NCI-H2171 (cell line): ENCODE results near the gene CPT1A.
A peak's percentile ranks its signal among the peaks of the same experiment; 100 is the strongest.

ENCODE experiments used
- DNase-seq: peaks from one replicate; lab custom pipeline; 2025; lab: John Stamatoyannopoulos, UW

The CPT1A gene

DNA sequence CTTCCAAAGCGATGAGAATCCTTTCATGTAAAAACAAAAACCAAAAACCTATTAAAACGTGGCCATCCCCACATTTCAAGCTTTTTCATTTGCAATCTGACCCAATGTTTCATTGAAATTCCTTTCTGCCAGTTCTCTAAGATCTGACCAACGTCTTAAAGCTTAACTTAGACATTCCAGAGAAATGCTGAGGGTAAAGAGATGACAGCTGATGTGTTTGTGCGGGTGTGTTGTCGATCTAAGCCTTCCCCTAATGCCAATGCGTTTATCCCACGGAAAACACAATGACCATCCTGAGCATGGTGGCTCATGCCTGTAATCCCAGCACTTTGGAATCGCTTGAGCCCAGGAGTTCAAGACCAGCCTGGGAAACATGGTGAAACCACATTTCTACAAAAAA is 84.0 kb downstream of the CPT1A start:
- no peak for DNase-seq

DNA sequence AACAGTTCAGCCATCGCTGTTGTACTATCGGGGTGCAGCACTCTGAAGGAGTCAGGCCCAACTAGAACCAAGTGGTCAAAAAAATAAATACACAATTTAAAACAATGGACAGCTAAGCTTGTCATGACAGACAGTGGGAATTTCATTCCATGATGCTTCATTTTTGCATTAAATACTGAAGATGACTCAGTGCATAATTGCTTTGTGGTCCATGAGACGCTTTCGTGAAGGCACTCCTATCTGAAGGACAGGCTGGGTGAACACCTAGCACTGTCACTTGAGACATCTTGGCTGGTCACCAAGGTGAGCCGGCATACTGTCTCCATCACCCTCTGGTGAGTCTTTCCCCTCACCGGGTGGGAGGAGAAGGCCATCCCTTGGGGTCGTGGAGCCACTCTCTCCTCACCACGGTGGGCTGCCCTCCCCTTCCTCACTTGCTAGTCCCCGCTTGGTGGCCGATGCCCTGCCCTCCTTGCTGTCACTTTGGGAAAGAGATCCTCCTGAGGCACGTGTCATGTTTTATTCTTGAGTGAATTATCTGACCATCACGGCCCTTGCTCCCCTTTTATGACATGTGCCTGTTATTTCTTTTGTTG is 85.4 kb downstream of the CPT1A start:
- DNase-seq: no peak

DNA sequence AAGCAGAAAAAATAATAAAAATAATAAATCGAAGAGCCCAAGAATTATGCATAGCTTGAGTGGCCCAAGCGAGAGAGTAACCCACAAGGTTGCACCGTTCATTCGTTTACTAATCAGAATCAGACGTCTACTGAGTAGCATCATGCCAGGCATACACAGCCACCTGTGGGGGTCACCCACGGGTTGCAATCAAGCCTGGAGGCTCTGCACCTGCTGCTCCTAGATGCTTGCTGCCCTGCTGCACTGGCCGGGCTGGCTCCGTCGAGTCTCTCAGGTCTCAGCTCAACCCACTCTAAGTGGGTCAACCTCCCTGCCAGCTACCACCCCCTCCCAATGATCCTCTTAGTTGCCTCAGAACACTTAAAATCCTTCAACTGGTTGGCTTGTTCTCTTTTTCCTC is 88.4 kb downstream of the CPT1A start:
- DNase-seq: no peak

DNA sequence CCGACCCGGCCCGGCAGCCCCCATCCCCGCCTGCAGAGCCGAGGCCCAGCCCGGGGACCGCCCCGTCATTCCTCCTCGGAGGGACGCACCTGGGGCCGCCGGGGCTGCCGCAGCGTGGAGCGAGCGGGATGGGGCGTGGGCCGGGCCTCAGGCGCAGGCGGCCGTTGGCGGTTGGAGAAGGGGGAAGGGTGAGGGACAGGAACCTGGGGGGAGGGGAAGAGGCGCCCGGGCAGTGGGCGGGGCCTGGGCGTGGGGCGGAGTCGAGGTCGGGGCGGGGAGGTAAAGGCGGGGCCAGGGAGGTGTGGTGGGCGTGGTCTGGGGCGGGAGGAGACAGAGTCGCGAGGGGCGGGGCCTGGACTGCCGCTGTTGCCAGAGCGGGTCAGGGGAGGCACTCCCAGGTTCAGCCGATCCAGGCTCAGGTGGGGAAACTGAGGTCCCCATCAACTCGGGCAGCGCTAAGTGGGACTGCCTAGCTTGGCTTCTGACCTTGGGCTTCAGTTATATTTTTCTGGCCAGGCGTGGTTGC is 90.3 kb downstream of the CPT1A start, which contains the start of gene TESMIN:
Gene TESMIN (minus strand): TSS at position 190 of the 526 bp plus-strand sequence. CDS start 860 bp downstream, outside the sequence.
- peak; percentile 64 for DNase-seq

DNA sequence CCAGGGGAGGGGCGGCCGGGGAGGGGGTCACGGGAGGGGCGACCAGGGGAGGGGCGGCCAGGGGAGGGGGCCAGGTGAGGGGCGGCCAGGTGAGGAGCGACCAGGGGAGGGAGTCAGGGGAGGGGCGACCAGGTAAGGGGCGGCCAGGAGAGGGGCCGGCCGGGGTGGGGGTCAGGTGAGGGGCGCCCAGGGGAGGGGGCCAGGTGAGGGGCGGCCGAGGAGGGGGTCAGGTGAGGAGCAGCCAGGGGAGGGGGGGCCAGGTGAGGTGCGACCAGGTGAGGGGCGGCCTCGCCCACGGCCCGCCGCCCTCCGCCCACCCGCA is 90.8 kb downstream of the CPT1A start:
- no peak for DNase-seq

DNA sequence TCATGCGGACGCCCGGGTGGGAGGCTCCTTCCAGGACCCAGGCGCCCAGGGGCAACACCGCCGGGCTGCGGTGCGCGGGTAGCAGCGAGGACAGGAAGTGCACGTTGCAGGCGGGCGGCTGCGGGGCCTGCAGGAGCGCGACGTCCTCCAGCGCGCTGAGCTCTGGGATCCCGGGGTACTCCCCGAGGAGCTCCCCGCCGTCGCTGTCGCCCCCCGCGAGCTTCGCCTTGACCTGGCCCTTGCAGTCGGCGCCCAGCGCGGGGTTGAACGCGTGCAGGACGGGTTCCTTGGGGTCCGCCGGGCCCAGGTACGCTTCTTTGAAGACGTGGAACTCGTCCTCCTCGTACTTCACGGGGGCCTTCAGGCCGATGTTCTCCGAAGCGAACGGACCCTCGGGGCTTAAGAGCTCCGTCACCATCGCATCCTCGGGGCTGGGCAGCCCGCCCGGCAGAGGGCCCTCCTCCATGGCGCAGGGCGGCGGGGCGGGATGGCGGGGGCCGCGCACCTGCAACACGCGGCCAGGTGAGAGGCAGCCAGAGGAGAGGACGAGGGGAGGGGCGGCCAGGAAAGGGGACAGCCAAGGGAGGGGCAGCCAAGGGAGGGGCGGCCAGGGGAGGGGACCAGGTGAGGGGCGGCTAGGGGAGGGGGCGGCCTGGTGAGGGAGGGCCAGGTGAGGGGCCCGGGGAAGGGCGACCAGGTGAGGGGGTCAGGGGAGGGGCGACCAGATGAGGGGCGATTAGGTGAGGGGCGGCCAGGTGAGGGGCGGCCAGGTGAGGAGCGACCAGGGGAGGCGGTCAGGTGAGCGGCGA is 91.3 kb downstream of the CPT1A start:
- DNase-seq: no peak

DNA sequence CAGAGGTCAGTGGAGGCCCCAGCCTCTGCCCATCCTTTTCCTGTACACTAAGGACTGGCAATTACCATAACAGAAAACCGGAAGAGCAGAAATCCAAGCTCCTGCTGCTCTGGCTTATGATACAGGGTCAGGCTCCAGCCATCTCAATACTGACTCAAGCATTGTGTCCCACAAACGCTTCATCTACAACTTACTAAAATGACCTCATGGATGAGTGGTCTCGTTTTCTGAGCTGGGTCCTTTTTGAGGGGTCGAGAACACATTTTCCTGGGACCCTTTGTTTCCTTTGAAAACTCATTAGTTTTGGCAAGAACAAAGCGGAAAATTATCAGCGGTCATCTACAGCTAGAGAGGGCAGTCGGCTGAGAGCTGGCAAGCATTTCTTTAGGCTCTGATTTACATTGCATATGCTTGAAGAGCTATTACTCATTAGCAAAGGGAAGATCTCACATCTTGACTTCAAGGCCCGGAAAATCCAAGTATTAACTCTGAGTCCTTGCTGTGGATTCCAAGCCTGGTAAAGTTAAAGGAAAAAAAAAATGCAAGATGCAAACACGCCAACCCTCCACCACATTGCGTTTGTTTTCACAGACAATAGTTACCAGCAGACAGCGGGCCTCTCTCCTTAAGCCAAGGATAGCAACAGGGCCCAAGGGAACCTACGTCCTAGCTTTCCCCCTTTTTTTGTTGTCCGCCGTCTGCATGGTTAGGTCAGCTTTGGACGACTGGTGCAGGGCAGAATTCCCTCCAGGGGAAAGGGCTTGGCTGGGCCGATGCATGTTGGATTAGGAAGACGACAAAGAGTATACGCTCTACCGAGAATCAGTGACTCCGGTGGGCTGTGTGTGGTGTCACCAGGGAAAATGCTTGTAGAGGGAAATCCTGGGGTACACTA is 92.2 kb downstream of the CPT1A start:
- DNase-seq: no peak

DNA sequence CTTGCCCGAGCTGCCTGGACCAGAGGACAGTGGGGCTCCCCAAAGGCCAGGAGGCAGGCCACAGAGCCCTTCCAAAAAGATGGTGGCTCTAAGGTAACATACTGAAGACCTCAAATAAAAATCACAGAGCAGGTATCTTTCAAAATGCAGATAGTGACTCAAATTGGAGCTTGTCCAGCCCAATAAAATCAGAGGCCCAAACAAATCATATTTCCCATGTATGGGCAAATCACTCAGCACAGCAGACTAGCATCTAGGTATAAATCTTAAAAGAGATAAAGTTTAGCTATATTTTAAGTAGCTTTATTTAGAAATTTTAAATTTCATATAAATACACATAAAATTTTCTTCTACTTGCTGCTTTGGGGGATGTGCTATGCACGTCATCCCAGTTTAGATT is 93.7 kb downstream of the CPT1A start:
- DNase-seq: no peak

DNA sequence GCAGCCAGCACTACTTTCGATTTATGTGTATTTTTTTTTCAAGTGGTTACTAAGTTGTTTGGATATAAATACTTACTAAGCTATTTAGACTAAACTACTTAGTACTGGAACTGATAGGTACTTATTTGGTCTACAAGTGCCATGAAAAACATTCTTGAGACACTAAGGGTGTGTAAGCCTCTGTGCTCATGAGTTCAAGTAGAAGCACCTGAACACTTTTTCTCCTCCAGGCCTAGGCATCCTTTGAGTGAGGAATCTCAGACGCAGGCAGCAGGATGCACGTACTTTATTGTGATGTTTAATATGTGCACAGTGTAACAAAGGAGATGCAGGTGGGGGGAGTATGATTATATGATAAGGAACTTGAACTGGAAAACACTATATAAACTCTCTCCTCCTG is 98.2 kb downstream of the CPT1A start:
- no peak for DNase-seq

DNA sequence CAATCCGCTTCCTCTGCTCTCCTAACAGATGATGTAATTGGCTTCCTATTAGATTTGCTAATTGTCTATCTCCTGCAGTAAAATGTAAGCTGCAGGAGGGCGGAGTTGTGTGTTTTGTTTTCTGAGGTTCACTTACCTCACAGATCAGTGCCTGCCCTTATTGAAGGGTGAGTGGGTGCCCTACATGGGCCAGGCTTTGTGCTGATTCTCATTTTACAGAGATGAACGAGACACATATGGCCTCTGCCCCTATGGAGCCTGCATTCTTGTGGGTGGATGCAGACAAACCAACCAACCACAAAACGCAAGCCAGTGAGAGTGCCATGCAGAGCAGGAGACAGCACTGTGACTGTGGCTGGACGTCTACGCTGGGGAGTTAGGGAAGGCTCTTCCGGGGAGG is 100.3 kb downstream of the CPT1A start:
- no peak for DNase-seq

DNA sequence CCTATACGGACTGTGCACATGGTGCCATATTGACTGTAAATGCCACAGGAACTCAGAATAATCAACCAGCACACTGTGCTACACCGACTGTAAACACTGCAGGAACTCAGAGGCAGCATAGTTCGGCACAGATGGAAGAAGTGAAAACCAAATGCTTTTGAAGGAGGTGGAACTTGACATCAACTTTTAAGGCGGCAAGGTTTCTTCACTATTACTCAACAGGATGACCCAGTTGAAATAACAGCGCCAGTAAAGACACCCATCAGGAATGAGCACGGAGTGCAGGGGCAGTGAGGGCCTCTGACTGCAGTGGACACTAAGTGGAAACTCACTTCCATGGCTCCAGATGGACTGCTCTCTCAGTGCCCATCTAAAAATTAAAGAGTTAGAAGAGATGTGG is 106.1 kb downstream of the CPT1A start:
- no peak for DNase-seq

DNA sequence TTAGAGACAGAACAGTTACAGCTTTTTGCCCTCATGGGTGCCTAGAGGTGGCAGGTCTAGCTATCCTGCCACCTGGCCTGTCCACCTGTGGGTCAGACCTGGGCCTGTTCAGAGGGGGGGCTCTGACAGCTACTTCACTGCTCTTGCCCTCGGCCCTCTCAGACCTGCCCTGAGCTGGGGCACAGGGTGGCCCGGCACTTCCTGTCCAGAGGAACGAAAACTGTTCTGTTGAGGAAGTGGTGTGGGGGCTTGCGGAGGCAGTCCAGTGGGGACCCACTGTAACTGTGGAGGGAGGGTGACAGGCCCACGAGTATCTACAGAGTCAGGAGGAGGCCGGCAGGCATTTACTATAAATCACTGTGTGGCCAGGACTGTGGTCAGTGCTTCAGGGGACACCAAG is 106.6 kb downstream of the CPT1A start:
- DNase-seq: no peak

DNA sequence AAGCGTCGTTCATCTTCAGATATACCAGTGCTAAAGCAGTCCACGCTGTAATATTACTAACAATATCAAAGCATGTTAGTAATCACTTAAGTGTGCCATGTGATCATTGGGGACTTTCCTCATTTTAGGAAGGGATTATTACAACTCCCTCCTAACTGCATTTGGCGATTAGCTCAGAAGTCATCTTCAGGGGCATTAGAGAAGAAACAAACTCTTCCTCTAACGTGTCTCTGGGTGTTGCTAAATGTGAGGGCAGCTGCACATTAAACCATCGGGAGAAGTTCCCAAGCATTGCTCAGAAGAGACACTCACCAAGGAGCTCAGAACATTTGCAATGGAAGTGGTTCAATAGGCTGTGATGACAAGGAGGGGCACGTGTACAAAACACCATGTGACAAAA is 107.6 kb downstream of the CPT1A start:
- DNase-seq: no peak

DNA sequence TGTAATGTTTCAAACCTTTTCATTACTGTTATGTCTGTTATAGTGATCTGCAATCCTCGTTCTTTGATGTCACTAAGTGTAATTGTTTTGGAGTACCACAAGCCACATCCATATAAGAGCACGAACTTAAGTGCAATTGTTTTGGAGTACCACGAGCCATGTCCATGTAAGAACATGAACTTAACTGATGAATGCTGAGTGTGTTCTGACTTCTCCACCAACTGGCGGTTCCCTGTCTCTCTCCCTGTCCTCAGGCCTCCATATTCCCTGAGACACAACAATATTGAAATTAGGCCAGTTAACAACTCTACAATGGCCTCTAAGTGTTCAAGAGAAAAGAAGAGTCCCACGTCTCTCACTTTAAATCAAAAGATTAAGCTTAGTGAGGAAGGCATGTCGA is 113.9 kb downstream of the CPT1A start:
- no peak for DNase-seq

DNA sequence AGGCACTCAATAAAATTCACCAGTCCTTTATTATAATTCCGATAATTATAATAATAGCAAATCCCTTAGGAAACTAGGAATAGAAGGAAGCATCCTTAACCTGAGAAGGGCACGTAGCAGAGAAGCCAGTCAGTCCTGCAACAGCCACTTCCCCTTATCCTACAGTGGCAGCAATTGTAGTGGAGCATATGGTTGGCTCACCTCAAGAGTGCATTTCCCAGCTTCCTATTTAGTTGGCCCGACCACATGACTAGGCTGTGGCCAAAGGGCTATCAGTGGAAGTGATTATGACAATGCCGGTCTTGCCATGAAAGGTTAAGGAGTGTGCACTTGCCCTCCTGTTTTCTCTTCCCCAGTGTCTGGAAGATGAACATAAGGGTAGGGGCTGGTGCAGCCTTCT is 117.4 kb downstream of the CPT1A start:
- no peak for DNase-seq

DNA sequence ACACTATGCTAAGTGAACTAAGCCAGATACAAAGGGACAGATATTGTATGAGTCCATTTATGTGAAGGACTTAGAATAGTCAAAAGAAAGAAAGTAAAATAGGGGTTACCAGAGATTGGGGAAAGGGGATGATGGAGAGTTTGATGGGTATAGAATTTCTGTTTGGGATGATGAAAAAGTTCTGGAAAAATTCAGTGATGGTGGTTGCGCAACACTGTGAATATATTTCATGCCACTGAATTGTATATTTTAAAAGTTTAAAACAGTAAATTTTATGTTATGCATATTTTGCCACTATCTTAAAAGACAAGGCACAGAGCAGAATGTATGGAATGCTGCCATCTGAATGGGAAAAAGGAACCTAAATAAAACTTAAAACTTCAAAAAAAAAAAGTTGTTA is 119.6 kb downstream of the CPT1A start:
- DNase-seq: no peak

DNA sequence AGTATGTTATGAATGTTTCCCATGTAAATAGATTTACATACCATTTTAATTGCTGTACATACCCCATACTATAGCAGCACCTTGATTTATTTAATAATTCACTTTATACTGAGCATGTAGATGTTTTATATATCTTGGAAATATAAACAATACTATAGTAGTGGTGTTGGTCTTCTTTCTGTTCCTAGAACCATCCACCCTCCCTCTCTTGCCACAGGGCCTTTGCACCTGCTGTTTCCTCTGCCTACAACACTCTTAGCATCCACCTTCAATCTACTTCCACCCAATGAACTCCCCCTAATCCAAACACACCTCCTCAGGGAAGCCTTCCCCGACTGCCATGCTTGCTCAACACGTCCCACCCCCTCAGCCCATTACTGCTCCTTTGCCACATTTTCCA is 120.6 kb downstream of the CPT1A start:
- DNase-seq: no peak

DNA sequence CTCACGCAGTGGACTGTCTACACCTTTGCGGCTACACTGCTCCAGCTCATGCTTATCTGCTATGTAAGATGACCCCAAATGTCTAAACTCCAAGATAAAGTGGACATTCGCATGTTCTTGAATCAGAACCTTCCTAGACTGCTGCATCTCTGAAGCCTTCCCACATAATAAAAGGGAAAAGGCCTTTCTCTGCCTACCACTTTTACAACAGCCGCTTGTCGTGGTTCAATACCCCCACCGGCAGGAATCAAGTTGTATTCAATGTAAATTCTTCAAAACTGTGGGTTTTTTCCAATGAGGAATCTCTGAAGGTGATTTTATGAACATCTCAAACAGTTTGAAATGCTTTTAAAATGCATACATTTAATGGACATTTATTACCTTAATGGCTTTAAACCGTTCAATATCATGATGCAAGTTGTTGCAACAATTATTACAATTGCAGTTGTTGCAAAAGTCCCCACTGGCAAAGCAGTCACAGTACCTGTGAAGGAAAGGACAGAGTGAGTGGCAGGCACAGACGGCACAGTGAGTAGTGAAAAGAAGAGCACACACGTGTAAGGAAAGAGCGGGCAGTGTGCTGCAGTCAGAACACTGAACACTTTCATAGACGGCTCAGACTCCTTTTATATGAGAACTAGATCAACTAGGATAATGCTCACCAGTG is 126.1 kb downstream of the CPT1A start:
- DNase-seq: no peak

DNA sequence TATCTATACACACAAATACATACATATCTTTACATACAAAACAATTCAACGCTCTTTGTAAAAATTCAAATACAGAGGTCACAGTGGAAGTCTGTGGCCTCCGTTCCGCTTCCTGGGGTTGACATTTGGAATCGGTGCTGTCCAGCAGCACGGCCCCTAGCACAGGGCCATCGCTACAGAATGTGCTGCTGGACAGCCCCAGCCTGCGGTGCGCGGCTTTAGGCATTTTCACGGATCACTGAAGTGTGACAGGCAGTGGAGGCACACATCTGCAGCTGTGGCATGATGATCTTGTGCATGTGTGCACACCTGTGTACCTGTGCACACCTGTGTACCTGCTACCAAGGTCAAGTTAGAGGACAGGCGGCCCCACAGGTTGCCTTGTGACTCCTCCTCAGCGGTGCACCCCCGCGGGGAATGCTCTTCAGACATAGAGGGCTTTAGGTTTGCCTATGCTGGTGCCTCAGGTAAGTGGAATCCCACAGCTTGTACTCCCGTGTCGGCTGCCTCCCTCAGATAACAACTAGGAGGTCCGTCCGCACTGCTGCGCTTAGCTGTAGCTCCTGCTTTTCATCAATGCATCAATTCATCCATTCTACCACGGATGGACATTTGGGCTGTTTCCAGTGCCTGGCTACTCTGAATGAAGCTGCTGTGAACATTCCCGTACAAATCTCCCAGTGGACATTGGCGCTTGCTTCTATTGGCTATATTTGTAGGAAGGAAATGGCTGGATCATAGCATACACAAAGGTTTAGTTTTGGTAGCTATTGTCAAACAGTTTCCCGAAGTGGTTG is 127.5 kb downstream of the CPT1A start:
- no peak for DNase-seq

DNA sequence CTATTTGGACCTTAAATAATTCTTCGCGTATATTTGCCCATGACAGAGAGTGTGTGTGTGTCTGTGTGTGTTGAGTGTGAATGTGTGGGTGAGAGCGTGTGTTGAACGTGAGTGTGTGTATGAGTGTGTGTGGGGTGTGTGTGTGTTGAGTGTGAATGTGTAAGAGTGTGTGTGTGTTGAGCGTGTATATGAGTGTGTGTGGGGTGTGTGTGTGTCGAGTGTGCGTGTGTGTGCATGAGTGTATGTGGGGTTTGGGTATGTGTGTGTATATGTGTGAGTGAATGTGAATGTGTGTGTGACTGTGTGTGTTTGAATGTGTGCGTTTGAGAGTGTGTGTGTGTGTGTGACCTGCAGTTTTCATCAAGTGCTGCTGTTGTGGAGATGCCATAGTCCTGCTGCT is 130.6 kb downstream of the CPT1A start:
- no peak for DNase-seq

DNA sequence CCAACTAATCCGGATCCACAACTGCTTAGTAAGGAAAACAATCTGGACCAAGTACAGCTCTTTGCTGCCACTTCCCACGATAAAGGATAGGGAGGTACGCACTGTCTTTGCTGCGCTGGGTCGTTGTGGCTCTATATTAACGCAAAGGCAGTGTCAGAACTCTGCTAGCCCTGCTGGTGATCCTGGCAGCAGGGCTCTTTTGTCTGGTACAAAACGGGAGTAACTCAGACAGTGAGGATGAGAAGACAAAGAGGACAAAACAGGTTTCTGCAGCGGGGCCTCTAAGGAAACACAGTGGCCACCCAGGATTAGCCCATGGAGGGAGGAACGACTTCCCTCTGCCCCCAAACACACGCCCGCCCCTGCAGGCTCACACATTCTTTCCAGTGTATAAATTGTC is 131.3 kb downstream of the CPT1A start:
- DNase-seq: no peak
